GM10266 (cell line): ENCODE data around the gene SCARF1.

Experiments
- DNase-seq: peaks from one replicate; pipeline ENCODE4 v3.0.0; 2012; ENCODE audit errors: extremely low spot score
- TF ChIP-seq, protein P1 (sequence below): IDR thresholded peaks from 2 replicates; pipeline ENCODE4 v1.5.1; 2012; ENCODE audit warnings: mild to moderate bottlenecking, low read depth; ENCODE audit not compliant: control insufficient read depth, insufficient read depth; ENCODE audit errors: missing control alignments

The SCARF1 gene

DNA sequence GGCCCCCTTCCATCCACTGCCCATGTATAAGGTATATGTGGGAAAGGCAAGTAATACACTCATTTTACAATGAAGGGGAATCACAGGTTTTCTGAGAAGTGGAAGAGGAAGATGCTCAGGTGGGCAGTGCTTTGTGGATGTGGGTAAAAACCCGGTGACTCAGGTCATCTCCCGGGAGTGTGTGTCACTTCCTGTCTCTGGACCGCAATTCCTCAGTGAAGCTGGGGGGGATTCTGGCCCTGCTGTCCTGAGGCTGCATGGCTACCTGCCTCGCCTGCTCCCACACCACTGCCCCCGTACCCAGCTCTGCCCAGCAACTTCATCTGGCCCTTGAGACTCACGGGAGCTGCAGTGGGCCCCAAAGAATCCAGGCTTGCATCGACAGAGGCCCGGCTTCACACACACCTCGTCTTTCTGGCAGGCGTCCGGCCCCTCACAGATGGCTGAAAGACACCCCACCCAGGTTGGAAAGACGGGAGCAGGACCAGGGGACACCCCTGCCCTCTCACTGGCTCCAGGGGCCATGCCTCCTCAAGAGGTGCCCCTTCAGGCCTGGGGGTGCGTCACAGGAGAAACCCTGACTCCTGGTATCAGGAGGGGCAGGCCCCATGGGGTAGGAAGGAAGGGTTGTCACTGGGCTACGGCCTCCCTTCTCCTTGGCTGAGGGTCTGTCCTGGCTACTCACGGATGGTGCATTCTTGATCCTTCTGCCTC is 882 bp downstream of the SCARF1 start:
- TF ChIP-seq, protein P1, sequence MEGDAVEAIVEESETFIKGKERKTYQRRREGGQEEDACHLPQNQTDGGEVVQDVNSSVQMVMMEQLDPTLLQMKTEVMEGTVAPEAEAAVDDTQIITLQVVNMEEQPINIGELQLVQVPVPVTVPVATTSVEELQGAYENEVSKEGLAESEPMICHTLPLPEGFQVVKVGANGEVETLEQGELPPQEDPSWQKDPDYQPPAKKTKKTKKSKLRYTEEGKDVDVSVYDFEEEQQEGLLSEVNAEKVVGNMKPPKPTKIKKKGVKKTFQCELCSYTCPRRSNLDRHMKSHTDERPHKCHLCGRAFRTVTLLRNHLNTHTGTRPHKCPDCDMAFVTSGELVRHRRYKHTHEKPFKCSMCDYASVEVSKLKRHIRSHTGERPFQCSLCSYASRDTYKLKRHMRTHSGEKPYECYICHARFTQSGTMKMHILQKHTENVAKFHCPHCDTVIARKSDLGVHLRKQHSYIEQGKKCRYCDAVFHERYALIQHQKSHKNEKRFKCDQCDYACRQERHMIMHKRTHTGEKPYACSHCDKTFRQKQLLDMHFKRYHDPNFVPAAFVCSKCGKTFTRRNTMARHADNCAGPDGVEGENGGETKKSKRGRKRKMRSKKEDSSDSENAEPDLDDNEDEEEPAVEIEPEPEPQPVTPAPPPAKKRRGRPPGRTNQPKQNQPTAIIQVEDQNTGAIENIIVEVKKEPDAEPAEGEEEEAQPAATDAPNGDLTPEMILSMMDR = no peak
- peak; percentile 80 for DNase-seq

DNA sequence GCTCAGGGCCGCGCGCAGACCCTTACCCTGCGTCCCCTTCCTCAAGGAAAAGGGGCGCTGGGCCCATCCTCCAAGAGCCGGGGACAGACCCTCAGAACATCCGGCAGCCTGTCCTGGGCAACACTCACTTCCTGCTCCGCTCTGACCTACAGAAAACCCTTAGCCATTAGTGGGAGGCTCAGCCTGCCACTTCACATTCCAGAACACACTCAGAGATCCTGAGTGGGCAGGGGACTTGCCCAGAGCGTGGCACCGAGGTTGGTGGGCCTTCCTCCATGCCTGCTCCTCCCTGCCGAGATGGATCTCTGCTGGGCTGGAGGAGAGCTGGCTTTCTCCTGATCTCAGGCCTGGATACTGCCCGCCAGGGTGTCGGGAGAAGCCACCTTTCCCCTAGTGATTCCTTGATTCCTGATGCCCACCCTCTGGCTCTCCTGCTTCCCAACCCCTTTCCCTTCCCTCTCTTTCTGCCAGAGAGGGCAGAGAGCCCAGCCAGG is 1.5 kb downstream of the SCARF1 start:
- peak; percentile 67 for DNase-seq
- TF ChIP-seq, protein P1 = no peak

DNA sequence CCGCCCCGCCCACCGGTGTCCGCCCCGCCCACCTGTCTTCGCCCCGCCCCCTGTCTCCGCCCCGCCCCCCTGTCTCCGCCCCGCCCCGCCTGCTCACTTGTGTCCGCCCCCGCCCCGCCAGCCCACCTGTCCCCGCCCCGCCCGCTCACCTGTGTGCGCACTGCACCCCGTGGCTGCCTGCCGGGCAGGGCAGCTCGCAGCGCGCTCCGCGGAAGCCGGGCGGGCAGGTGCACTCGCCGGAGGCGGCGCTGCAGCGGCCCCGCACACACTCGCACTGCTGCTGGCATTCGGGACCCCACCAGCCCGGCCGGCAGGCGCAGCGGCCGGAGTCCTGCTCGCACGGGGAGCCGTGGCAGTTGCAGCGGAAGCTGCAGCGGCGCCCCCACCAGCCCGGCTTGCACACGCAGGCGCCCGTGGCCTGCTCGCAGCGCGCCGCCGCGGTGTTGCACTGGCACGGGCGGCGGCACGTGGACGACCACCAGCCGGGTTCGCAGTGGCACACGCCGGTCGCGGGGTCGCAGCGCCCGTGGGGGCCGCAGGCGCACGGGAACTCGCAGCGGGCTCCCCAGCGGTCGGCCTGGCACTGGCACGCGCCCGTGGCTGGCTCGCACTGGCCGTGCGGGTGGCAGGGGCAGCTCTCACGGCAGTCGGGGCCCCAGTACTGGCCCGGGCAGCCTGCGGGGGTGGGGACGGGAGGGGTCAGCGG is 2.1 kb downstream of the SCARF1 start:
- DNase-seq = peak; percentile 82
- TF ChIP-seq, protein P1 = no peak

DNA sequence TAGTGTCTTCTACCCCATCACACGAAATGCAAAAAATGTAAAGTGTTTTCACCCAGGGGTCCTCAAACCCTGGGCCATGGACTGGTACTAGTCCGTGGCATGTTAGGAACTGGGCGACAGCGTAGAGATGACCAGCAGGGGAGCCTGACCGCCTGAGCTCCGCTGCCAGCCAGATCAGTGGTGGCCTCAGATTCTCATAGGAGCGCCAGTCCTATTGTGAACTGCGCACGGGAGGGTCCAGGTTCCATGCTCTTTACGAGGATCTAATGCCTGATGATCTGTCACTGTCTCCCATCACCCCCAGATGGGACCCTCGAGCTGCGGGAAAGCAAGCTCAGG is 4.5 kb downstream of the SCARF1 start:
- TF ChIP-seq, protein P1 = no peak
- DNase-seq = no peak

DNA sequence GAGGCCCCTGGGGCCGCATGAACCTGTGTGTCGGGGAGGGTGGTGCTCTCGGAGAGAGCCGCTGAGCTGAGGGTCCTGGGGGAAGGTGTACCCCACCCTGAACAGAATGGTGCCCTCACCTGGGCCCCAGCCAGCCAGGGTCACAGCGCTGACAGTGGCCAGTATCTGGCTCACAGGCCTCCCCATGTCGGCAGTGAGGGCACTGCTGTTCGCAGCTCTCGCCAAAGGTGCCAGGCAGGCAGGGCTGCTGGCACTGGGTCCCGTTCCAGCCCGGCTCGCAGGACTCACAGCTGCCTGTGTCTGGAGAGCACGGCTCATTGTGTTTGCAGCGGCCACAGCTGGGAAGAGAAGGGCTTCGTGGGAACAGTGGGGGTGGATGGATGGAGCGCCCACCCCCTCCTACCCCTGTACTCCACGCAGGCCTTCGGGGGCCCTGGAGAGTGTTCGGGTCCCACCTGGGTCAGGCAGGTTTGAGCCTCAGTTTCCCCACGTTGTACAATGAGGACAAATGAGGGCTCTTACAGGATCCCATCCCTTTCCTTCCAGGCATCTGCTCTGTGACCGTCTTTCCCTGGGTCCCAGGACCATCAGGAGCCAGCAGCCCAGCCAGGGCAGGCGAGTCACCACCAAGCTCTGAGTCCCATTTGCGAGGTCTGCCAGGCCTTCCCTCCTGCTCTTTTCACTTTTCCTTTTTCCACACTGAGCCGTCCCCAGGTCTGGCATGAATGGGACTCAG is 5.0 kb downstream of the SCARF1 start:
- no peak for DNase-seq
- TF ChIP-seq, protein P1 = no peak

DNA sequence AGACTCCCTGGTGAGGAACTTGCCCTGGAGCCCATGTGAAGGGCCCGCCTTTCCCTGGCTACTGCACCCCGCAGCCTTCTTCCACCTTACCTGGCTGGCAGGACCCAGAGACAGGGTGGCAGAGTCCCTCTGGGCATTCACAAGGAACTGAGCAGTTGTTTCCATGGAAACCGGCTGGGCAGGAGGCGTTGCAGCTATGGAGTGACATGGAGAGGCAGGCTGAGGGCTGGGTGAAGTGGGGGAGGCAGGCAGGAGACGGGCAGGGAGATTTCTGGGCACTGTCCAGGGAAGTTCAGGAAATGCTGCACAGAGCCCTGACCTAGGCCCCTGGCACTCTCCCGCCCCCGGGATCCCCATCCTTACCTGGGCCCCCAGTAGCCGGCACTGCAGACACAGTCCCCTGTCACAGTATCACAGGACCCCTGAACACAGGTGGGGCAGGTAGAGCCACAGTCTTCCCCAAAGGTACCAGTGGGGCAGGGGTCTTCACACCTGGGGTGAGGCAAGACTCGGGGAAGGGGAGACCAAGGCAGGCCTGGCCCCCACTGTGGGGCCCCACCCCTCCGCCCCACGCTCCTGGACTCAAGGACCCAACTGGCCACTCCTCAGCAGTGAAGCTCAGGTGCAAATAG is 5.9 kb downstream of the SCARF1 start:
- no peak for DNase-seq
- TF ChIP-seq, protein P1 = no peak
